ENCODE results near the gene C10orf53. TPM values are rescaled to one million over a fixed set of nuclear protein-coding genes. Genes with fewer than 3 reads are reported as not detected.

C10orf53 gene
- polyA plus RNA-seq, 3 donors = not detected

DNA sequence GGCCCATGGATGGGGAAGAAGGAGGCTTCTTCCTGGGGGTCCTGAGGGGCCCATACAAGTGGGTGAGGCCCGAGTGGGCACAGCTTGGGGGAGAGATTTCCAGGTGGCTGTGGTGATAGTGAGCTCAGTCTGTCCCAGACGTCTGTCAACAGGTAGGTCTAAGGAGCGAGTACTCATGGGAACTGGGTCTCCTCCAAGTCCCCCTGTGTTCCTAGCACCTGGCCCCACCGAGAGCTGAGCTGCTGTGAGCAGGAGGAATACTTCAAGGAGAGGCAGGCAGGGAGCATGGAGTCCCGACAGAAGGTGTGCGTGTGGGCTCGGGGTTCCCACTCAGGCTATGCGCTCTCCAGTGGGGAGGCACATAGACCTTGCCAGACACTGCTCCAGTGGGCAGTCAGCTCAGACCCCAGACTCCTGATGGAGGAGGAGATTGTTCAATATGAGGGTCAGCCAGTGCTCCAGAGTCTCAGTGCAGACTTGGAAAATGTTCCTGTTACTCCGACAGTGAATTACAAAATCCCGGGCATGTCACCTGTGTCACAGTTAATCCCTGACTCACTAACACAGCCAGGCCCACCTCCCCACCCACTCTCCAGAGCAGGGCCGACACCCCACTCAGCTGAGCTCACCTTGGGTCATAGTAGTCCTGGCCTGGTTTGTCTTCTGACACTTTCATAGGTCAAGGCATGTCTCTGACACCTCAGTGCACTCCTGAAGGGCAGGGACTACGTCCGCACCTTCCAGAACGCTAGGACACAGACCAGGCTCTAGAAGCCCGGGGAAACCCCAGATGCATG is 28.2 kb upstream of the C10orf53 start:
- no peak overlapping the region for H3K27ac ChIP-seq (ENCODE audit: low read depth, low read length)
- WGBS, 3 donors = 72 to 85% (median 84%) methylated on average over 15 of the region's 15 CpGs

DNA sequence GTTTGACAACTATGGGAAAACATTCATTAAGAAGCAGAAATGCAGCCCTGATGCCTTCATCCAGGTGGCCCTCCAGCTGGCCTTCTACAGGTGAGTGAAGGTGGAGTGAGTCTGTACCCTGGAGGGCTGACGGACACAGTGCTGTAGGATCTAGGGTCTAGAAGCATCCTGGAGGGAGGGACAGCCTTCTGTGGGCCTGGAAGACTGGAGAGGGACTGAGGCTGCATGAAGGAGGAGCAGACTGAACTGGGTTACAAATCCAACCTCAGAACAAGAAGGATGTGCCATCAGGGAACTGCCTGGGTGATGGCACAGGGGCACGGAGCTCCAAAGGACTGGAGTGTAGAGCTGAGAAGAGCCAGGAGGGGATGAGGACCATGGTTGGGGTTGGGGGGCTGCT is 27.5 kb upstream of the C10orf53 start:
- 55 to 77% (median 62%) methylated on average over 2 of the region's 2 CpGs for WGBS, 3 donors
- no peak overlapping the region for H3K27ac ChIP-seq (ENCODE audit: low read depth, low read length)

GRCh38 chr10:49652421-49653272 is 26.8 kb upstream of the C10orf53 start:
- WGBS, 3 donors = 66 to 79% (median 79%) methylated on average over 15 of the region's 15 CpGs
- no peak overlapping the region for H3K27ac ChIP-seq (ENCODE audit: low read depth, low read length)

GRCh38 chr10:49653273-49653929 is 26.1 kb upstream of the C10orf53 start:
- WGBS, 3 donors = 65 to 78% (median 73%) methylated on average over 11 of the region's 11 CpGs
- no peak overlapping the region for H3K27ac ChIP-seq (ENCODE audit: low read depth, low read length)

DNA sequence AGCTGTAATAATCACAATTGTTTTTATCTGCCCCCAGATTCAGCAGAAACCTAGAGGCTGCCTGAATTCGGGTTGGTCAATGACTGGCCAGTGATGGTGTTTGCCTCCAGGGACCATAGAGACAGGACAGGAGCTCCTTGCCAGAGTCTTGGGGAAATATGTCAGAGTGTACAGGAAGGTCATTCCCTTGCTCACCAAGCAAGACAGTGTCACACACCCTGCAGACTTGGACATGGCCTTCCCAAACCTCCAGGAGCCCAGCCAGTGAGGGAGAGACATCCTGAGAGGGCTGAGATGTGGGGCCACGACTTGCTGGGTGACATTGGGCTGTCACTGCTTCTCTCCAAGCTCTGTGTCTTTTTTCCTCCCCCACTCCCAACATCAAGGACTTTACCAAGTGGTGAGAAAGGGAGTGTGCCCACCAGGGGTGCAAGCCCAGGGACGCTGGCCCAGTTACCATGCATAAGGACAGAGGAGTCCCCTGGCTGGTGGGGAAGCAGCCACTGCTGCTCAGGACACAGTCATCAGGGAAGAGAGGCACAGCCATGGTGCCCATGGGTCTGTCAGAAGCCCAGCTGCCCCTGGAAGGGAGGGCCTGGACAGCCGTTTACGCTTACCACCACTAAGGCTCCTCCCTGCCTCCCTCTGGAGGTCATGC is 25.3 kb upstream of the C10orf53 start:
- 29 to 55% (median 48%) methylated on average over 5 of the region's 5 CpGs for WGBS, 3 donors
- no peak overlapping the region for H3K27ac ChIP-seq (ENCODE audit: low read depth, low read length)

GRCh38 chr10:49655099-49655498 is 24.4 kb upstream of the C10orf53 start:
- WGBS, 3 donors = 79 to 81% (median 79%) methylated on average over 18 of the region's 18 CpGs

DNA sequence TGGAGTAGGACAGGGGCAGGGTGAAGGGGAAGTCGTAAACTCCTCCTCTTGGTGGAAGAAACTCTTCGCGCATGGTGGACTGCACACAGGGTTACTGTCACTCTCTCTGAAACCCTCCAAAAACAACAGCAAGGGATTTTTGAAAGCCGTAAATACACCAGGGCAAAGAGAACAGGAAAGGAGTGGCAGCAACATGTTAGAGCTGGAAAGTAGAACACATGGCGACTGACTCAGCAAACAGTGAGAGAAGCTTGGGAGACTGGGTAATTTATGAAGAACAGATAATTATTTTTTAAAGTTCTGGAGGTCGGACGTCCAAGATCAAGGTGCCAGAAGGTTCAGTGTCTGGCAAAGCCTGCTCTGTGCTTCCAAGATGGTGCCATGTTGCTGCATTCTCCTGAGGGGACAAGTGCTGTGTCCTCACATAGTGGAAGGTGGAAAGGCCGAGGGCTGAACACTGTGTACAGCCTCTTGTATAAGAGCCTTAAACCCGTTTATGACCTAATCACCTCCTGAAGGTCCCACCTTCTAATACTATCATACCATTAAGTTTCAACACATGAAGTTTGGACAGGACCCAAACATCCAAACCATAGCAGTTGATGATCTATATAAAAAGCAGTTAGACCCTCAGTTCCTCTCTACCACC is 22.5 kb upstream of the C10orf53 start:
- no peak overlapping the region for H3K27ac ChIP-seq (ENCODE audit: low read depth, low read length)
- WGBS, 3 donors = 71 to 88% (median 84%) methylated on average over 9 of the region's 9 CpGs

More at GRCh38 chr10:49655099-49655498, 24.4 kb upstream of the C10orf53 start:
- H3K27ac ChIP-seq (ENCODE audit: low read depth, low read length) = no peak overlapping the region

- WGBS, 3 donors = 52 to 76% (median 71%) methylated on average over 1 of the region's 1 CpG
- H3K27ac ChIP-seq (ENCODE audit: low read depth, low read length) = no peak overlapping the region
These were observed 21.8 kb upstream of the C10orf53 start for GRCh38 chr10:49657606-49658005.

DNA sequence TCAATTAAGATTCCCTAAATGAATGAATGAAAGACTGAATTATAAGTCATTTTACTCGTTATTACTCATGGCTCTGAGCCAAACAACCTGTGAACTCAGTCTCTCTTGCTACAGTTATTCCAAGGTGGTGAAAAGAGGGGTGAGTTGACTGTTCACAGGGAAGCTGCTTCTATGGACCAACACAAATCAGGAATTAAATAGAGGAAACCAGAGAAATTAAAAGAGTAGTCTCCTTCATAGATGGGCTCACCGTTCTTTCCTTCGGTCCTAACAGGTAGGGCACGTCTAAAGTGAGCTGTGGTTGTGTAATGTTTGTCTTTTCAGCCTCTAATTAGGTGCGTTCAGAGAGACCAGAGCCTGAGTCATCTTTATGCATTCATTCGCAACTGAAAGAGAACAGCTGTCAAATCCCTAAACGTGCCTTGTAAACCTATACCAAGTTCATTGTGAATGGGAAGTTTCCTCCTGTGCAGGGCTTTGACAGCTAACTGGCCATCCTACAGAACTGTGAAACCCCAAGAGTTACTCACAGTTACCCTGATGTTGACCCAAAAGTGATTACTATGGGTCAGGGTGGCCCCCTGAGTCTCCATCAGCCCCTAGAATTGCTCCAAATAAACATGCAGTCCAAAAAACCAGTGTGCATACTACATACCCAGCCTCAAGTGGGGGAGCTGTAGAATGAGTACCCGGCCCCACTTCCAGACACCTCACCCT is 18.2 kb upstream of the C10orf53 start:
- WGBS, 3 donors = 44 to 59% (median 58%) methylated on average over 8 of the region's 8 CpGs

GRCh38 chr10:49662169-49662830 is 17.2 kb upstream of the C10orf53 start:
- WGBS, 3 donors = 76 to 87% (median 87%) methylated on average over 15 of the region's 15 CpGs
- H3K27ac ChIP-seq (ENCODE audit: low read depth, low read length) = no peak overlapping the region

More for the DNA sequence above, 18.2 kb upstream of the C10orf53 start:
- no peak overlapping the region for H3K27ac ChIP-seq (ENCODE audit: low read depth, low read length)

- no peak overlapping the region for H3K27ac ChIP-seq (ENCODE audit: low read depth, low read length)
- 59 to 71% (median 67%) methylated on average over 6 of the region's 6 CpGs for WGBS, 3 donors
These were observed 15.9 kb upstream of the C10orf53 start for GRCh38 chr10:49663596-49663995.

DNA sequence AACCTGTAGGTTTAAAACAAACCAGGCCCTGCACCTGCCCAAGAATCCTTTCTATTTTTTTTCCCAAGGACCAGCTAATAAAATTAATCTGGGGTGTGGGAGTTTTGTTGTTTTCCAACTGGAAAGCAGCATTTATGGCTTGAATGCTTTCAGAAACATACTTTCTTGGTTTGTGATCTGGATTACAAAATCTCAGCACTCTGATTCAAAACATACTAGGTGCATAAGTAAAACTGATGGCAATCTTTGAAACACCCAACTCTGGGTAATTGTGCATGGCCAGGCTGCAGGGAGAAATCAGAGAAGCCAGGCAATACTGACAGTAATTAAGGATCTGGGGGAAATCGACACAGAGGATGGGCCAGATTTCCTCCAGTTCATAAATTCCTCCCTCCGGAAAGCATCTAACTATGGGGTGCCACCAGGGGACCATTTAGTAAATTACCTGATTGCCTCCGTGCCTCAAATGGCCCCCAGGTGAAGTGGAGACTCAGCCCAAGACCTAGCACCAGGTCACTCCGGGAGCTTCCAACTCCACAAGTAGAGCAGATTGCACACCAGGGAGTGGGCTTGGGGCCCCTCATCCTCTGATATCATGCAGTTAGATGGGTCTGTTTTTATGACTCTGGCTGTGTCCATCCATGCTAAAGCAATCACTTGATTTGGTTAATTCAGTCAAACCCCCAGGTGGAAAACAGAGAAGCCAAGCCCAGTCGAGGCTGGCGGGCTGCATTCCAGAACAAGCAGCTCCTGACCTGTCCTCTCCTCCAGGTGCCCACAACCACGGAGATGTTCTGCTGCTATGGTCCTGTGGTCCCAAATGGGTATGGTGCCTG is 15.2 kb upstream of the C10orf53 start:
- H3K27ac ChIP-seq (ENCODE audit: low read depth, low read length) = no peak overlapping the region
- WGBS, 3 donors = 63 to 80% (median 70%) methylated on average over 7 of the region's 7 CpGs

- 57 to 81% (median 79%) methylated on average over 4 of the region's 4 CpGs for WGBS, 3 donors
- no peak overlapping the region for H3K27ac ChIP-seq (ENCODE audit: low read depth, low read length)
These were observed 14.6 kb upstream of the C10orf53 start for GRCh38 chr10:49664842-49665355.

DNA sequence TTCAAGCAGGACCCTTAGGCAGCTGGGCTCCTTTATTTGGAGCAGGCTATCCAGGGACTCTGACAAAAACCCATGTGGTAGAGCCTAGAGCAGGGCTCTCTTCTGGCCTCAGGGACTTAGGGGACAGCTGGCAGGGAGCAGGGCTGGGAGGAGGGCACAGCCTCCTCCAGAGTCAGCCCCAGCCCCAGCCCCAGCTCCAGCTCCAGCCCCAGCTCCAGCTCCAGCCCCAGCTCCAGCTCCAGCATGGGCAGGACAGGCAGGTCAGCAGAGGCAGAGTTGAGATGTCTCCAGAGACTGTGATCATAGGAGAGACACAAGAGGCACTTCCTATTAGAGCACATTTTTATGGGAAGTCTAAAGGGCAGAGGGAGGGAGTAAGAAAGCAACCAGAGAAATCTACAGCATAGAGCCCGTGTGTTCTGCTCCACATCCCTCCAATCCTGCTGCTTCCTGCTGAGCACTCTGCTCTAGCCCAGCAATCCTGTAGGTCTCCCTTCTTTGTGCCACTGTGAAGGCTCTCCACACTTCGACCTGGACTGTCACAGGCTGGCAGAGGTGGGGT is 13.3 kb upstream of the C10orf53 start:
- 30 to 62% (median 45%) methylated on average over 2 of the region's 2 CpGs for WGBS, 3 donors
- H3K27ac ChIP-seq (ENCODE audit: low read depth, low read length) = no peak overlapping the region

DNA sequence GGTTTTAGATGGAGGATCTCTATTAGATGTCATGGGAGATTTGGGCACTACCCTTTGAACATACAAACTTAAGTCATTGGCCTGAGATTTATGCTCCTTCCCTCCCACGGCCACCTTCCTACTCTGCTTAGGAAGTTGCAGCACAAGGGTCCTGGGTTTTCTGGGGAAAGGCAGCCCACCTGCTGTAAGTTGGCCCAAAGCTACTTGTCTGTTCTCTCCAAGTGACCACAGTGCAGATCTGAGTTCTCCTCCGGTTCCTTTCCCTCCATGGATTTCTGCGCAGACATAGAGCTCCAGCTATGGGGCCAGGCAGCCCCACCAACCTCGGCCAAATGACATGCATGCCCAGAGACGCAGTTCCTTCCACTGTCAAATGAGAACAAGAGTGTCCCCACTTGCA is 12.8 kb upstream of the C10orf53 start:
- 80 to 87% (median 86%) methylated on average over 5 of the region's 5 CpGs for WGBS, 3 donors
- no peak overlapping the region for H3K27ac ChIP-seq (ENCODE audit: low read depth, low read length)

DNA sequence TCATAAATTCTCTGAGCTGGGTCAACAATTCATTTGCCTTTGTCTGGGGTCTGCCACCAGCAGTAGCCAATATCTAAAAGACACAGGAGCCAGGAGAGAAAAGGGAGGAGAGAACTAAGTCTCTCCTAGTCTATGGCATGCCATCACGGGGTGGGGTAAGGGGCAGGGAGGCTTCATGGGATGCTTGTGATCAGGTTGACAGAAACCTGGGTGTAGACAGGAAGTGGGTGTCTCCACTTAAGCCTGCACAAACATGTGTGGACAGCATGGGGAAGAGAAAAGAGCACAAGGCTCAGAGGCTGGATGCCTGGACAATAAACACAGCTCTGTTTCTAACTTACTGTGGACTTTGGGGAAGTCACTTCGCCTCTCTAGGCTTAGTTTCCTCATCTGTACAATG is 11.5 kb upstream of the C10orf53 start:
- 57 to 70% (median 64%) methylated on average over 2 of the region's 2 CpGs for WGBS, 3 donors
- no peak overlapping the region for H3K27ac ChIP-seq (ENCODE audit: low read depth, low read length)
